Lung (tissue), 12 donors: ENCODE results near the gene E2F7. TPM values are rescaled to one million over a fixed set of nuclear protein-coding genes. Genes with fewer than 3 reads are reported as not detected.
A peak's percentile ranks its signal among the peaks of the same experiment; 100 is the strongest.

Source experiments
- ATAC-seq: fragments of 200-7000 bp; cut with Tn5 transposase; one replicate; pipeline ENCODE4 v1.9.1; 2020; ENCODE audit warnings: moderate number of reproducible peaks; ENCODE audit not compliant: insufficient read depth, low FRiP score
- DNase-seq, 3 donors: peaks; one replicate each; pipeline ENCODE4 v3.0.0-alpha.2; 2013 to 2017
- H3K27ac ChIP-seq, 2 donors: one replicate each; pipeline ENCODE4 v1.5.1; 2013; ENCODE audit warnings: mild to moderate bottlenecking in 2 of 2, moderate library complexity in 2 of 2, control low read depth in 1 of 2, inconsistent platforms in 1 of 2, low read depth in 1 of 2, low read length in 1 of 2
- H3K27me3 ChIP-seq, 3 donors: one replicate each; pipeline ENCODE4 v1.5.1; 2013; ENCODE audit warnings: low read length in 2 of 3; ENCODE audit not compliant: control insufficient read depth in 3 of 3, insufficient read depth in 3 of 3
- H3K36me3 ChIP-seq, 4 donors: one replicate each; pipeline ENCODE4 v1.5.1; 2013; ENCODE audit warnings: low read length in 4 of 4, mild to moderate bottlenecking in 1 of 4, moderate library complexity in 1 of 4; ENCODE audit not compliant: control insufficient read depth in 4 of 4, insufficient read depth in 4 of 4
- H3K4me1 ChIP-seq, 5 donors: one replicate each; pipeline ENCODE4 v1.5.1; 2013; ENCODE audit warnings: low read length in 5 of 5, mild to moderate bottlenecking in 2 of 5, moderate library complexity in 1 of 5; ENCODE audit not compliant: control insufficient read depth in 5 of 5, insufficient read depth in 5 of 5
- H3K4me3 ChIP-seq: one replicate; pipeline ENCODE4 v1.5.1; 2013; ENCODE audit warnings: mild to moderate bottlenecking, control low read depth, moderate library complexity
- H3K9ac ChIP-seq, 2 donors: one replicate each; pipeline ENCODE4 v1.5.1; 2013; ENCODE audit warnings: low read length in 2 of 2, control low read depth in 1 of 2; ENCODE audit not compliant: insufficient read depth in 1 of 2
- H3K9me3 ChIP-seq, 4 donors: one replicate each; pipeline ENCODE4 v1.5.1; 2013; ENCODE audit warnings: low read length in 3 of 4, mild to moderate bottlenecking in 1 of 4, moderate library complexity in 1 of 4; ENCODE audit not compliant: control insufficient read depth in 4 of 4, insufficient read depth in 3 of 4
- WGBS, 2 donors: extraction: QIAGEN DNeasy Blood & Tissue Kit; methylation state at CpG; one replicate each; pipeline ENCODE4 v1.1.7; 2013; 5-methylcytosine and 5-hydroxymethylcytosine counted together
- polyA plus RNA-seq, 2 donors: library from polyadenylated mRNA; stranded (reverse); fragments of 200-250 nt; gene quantifications; one replicate each; pipeline ENCODE4 v1.2.1, GENCODE V29; 2013
- total RNA-seq, 2 donors: library from RNA; depleted of rRNA in 1 of 2; stranded (reverse); fragments of >200 nt in 1 of 2; gene quantifications; one replicate each; pipeline ENCODE4 v1.2.1, GENCODE V29; 2014 to 2021
- TF ChIP-seq, protein P1 (sequence below): IDR thresholded peaks from 2 replicates; pipeline ENCODE4 v1.5.1; 2012; ENCODE audit warnings: mild to moderate bottlenecking; ENCODE audit errors: control extremely low read depth, extremely low read depth
- donor health status: control.
- donor health status: control.
- donor health status: Bipolar disorder and iron deficiency.
- donor health status: healthy.
- donor health status: DM: yes; HTN: yes; CAD: no.

The E2F7 gene
- total and polyA plus RNA-seq, 4 donors: 0.24 to 2.3 (median 0.54) TPM

DNA sequence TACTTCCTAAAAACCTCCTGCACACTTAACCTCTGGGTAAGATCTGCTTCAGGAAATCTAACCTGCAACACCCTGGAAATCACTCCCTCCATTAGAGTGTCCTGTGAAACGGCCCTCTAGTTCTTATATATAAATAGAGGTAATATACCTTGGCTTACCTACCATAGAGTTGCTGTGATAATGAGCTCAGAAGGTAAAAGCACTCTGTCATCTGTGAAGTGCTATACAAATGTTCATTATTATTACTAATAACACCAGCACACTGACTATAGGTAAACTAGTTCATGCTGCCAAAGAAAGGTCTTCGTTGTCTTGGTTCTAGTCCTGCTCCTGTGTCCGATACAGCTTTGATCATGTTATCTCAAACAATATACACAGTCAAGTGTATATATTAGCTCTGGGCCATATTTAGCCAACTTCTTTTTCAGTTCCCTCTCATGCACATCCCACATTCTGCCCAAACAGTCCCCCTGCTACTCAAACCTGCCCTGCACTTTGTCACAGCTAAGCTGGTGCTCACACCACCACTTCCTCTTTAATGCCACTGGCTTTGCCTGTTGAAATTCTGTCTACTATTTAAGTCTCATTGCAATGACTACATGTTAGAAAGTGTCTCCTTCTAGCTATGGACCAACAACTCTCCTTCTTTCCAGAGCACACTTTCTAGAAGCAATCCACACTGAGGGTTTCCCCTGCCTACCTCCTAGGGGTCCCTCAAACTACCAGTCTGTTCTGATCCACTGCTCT, 5.1 kb downstream of the E2F7 start:
- Histone ChIP-seq H3K27ac (no peak overlapping the region), H3K4me3 (no peak overlapping the region), H3K9ac (no peak overlapping the region), H3K27me3 (no peaks in the 10 kb centered on the region), H3K4me1 (peaks cover 0 to 18% (median 0%) of the 10 kb centered on the region in 5 donors), H3K36me3 (no peaks in the 10 kb centered on the region), H3K9me3 (peaks cover 0 to 2% (median 0%) of the 10 kb centered on the region in 4 donors)
- TF ChIP-seq, protein P1, sequence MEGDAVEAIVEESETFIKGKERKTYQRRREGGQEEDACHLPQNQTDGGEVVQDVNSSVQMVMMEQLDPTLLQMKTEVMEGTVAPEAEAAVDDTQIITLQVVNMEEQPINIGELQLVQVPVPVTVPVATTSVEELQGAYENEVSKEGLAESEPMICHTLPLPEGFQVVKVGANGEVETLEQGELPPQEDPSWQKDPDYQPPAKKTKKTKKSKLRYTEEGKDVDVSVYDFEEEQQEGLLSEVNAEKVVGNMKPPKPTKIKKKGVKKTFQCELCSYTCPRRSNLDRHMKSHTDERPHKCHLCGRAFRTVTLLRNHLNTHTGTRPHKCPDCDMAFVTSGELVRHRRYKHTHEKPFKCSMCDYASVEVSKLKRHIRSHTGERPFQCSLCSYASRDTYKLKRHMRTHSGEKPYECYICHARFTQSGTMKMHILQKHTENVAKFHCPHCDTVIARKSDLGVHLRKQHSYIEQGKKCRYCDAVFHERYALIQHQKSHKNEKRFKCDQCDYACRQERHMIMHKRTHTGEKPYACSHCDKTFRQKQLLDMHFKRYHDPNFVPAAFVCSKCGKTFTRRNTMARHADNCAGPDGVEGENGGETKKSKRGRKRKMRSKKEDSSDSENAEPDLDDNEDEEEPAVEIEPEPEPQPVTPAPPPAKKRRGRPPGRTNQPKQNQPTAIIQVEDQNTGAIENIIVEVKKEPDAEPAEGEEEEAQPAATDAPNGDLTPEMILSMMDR: no peak
- ATAC-seq (no peak), DNase-seq (no peak)
- 78 to 79% methylated on average over 3 of the region's 3 CpGs for WGBS, 2 donors

DNA sequence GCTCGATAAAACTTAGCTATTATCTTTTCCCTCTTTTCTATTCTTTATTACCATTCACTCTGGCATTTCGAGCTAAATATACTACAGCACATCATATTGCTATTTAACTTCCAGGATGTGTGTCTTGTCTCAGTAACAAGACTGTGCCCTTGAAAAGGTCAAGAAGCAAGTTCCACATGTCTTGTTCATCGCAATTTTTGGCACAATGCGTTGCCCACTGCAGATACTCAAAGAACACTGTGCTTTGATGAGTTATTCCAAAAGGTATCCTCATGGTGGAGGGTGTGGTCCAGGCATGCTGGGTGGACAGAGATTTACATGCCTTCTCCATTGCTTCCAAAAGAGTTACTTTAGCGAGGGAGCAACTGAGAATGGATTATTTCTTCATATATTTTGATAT, 6.6 kb downstream of the E2F7 start:
- H3K27ac ChIP-seq: no peak overlapping the region
- ATAC-seq (no peak), DNase-seq (no peak)
- H3K4me3 ChIP-seq: no peak overlapping the region
- H3K4me1 ChIP-seq: peaks cover 0 to 5% (median 0%) of the 10 kb centered on the region in 5 donors
- H3K9ac ChIP-seq: no peak overlapping the region
- no peaks in the 10 kb centered on the region for H3K27me3 ChIP-seq
- H3K36me3 ChIP-seq: no peaks in the 10 kb centered on the region
- H3K9me3 ChIP-seq: peaks cover 0 to 2% (median 0%) of the 10 kb centered on the region in 4 donors
- TF ChIP-seq, protein P1: no peak
- WGBS, 2 donors: 91 to 92% methylated on average over 5 of the region's 5 CpGs

DNA sequence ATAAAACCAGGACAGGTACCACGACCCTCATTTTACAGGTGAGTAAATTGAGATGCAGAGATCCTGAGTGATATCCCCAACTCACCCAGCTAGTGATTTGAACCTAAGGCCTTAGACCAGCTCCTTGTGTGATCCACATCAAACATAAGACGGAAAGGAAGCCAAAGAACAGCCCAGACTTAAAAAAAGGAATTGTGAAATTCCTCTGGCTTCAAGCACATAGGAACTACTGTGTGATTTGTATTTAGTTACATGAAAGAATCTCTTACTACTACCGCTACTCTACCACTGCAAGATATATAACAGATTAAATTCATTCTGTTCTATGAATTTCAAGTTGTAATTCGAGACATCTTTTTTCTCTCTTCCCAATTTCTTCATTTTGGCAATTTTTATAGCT, 10.5 kb downstream of the E2F7 start:
- ATAC-seq (no peak), DNase-seq (peak in 1 of 3 donors; percentile 53)
- WGBS, 2 donors: 91 to 95% methylated on average over 4 of the region's 4 CpGs
- H3K36me3 ChIP-seq: no peaks in the 10 kb centered on the region
- H3K27me3 ChIP-seq: no peaks in the 10 kb centered on the region
- no peak overlapping the region for H3K27ac ChIP-seq
- no peak overlapping the region for H3K9ac ChIP-seq
- TF ChIP-seq, protein P1: no peak
- no peaks in the 10 kb centered on the region for H3K9me3 ChIP-seq
- H3K4me3 ChIP-seq: no peak overlapping the region
- H3K4me1 ChIP-seq: no peaks in the 10 kb centered on the region
